ENCODE measurements around the gene HAAO.

Gene HAAO

GRCh38 chr2:42799881-42800280 is 7.5 kb upstream of the HAAO start:
- TF ChIP-seq CTCF (IDR thresholded peaks at IDR 0.05) = no peak
- no peak for TF ChIP-seq ZFX (IDR thresholded peaks at IDR 0.05; ENCODE audit: borderline replicate concordance)
- no peak overlapping the region for H3K27ac ChIP-seq

- no peak for TF ChIP-seq ZFX (IDR thresholded peaks at IDR 0.05; ENCODE audit: borderline replicate concordance)
- TF ChIP-seq CTCF (IDR thresholded peaks at IDR 0.05) = no peak
- no peak overlapping the region for H3K27ac ChIP-seq
Observed at GRCh38 chr2:42797281-42797680, 4.9 kb upstream of the HAAO start.

GRCh38 chr2:42796427-42797248 is 4.3 kb upstream of the HAAO start:
- H3K27ac ChIP-seq = no peak overlapping the region

GRCh38 chr2:42795841-42796301 is 3.5 kb upstream of the HAAO start:
- H3K27ac ChIP-seq = no peak overlapping the region
- TF ChIP-seq ZFX (IDR thresholded peaks at IDR 0.05; ENCODE audit: borderline replicate concordance) (no peak), CTCF (IDR thresholded peaks at IDR 0.05) (no peak)

More at GRCh38 chr2:42796427-42797248, 4.3 kb upstream of the HAAO start:
- TF ChIP-seq ZFX (IDR thresholded peaks at IDR 0.05; ENCODE audit: borderline replicate concordance) (no peak), CTCF (IDR thresholded peaks at IDR 0.05) (no peak)

GRCh38 chr2:42795275-42795674 is 2.9 kb upstream of the HAAO start:
- no peak for TF ChIP-seq ZFX (IDR thresholded peaks at IDR 0.05; ENCODE audit: borderline replicate concordance)
- no peak for TF ChIP-seq CTCF (IDR thresholded peaks at IDR 0.05)
- H3K27ac ChIP-seq = no peak overlapping the region

GRCh38 chr2:42794271-42795046 is 2.1 kb upstream of the HAAO start:
- H3K27ac ChIP-seq = no peak overlapping the region

More at GRCh38 chr2:42794271-42795046, 2.1 kb upstream of the HAAO start:
- TF ChIP-seq ZFX (IDR thresholded peaks at IDR 0.05; ENCODE audit: borderline replicate concordance) = no peak
- no peak for TF ChIP-seq CTCF (IDR thresholded peaks at IDR 0.05)
